Stimulated activated naive CD4-positive, alpha-beta T cell (primary cell): Measurements from ENCODE around the gene DYNLT2B.
A peak's percentile ranks its signal among the peaks of the same experiment; 100 is the strongest.
"Not testable (repeated sequence)": the region's sequence is repeated elsewhere in the genome, so short reads cannot be mapped to it uniquely, and the experiment has no call there.

ENCODE experiments used
- DNase-seq, 6 experiments: peaks; one replicate each; lab custom pipeline; 2025; lab: John Stamatoyannopoulos, UW

DYNLT2B gene

GRCh38 chr3:196317687-196318467 is at the start of gene DYNLT2B:
Gene DYNLT2B (minus strand): TSS chr3:196318240. CDS start chr3:196318152, 88 bp downstream.
- peak; percentile 76 to 87 (median 79) for DNase-seq

GRCh38 chr3:196365736-196366135 is 47.7 kb upstream of the DYNLT2B start:
- DNase-seq = no peak

- no peak for DNase-seq
Measured at GRCh38 chr3:196360586-196360985, 42.5 kb upstream of the DYNLT2B start.

- DNase-seq = not testable (repeated sequence)
Measured at GRCh38 chr3:196358540-196358939, 40.5 kb upstream of the DYNLT2B start.

GRCh38 chr3:196357905-196358304 is 39.9 kb upstream of the DYNLT2B start:
- DNase-seq = no peak

GRCh38 chr3:196356556-196356955 is 38.5 kb upstream of the DYNLT2B start:
- DNase-seq = no peak

- DNase-seq = no peak
Measured at GRCh38 chr3:196355668-196356067, 37.6 kb upstream of the DYNLT2B start.

GRCh38 chr3:196354132-196354531 is 36.1 kb upstream of the DYNLT2B start:
- DNase-seq = no peak

GRCh38 chr3:196351541-196351940 is 33.5 kb upstream of the DYNLT2B start:
- no peak for DNase-seq

GRCh38 chr3:196350067-196350466 is 32.0 kb upstream of the DYNLT2B start:
- no peak for DNase-seq

- DNase-seq = no peak
Measured at GRCh38 chr3:196348698-196349097, 30.7 kb upstream of the DYNLT2B start.

GRCh38 chr3:196344663-196345062 is 26.6 kb upstream of the DYNLT2B start:
- DNase-seq = no peak

- DNase-seq = not testable (repeated sequence)
Measured at GRCh38 chr3:196343917-196344316, 25.9 kb upstream of the DYNLT2B start.

- DNase-seq = no peak
Measured at GRCh38 chr3:196341137-196341536, 23.1 kb upstream of the DYNLT2B start.

- no peak for DNase-seq
Measured at GRCh38 chr3:196340466-196340865, 22.4 kb upstream of the DYNLT2B start.

GRCh38 chr3:196339493-196340254 is 21.6 kb upstream of the DYNLT2B start:
- no peak for DNase-seq

- no peak for DNase-seq
Measured at GRCh38 chr3:196339044-196339443, 21.0 kb upstream of the DYNLT2B start.

- no peak for DNase-seq
Measured at GRCh38 chr3:196336319-196337145, 18.5 kb upstream of the DYNLT2B start.

GRCh38 chr3:196335503-196335948 is 17.5 kb upstream of the DYNLT2B start:
- no peak for DNase-seq

GRCh38 chr3:196334982-196335381 is 16.9 kb upstream of the DYNLT2B start:
- DNase-seq = no peak

- no peak for DNase-seq
Measured at GRCh38 chr3:196332168-196332567, 14.1 kb upstream of the DYNLT2B start.

- DNase-seq = no peak
Measured at GRCh38 chr3:196327405-196327804, 9.4 kb upstream of the DYNLT2B start.
